ENCODE measurements around the gene ECM1. TPM values are rescaled to one million over a fixed set of nuclear protein-coding genes. Genes with fewer than 3 reads are reported as not detected.

ECM1 gene
- polyA plus RNA-seq, 1 experiment, result 122 TPM

DNA sequence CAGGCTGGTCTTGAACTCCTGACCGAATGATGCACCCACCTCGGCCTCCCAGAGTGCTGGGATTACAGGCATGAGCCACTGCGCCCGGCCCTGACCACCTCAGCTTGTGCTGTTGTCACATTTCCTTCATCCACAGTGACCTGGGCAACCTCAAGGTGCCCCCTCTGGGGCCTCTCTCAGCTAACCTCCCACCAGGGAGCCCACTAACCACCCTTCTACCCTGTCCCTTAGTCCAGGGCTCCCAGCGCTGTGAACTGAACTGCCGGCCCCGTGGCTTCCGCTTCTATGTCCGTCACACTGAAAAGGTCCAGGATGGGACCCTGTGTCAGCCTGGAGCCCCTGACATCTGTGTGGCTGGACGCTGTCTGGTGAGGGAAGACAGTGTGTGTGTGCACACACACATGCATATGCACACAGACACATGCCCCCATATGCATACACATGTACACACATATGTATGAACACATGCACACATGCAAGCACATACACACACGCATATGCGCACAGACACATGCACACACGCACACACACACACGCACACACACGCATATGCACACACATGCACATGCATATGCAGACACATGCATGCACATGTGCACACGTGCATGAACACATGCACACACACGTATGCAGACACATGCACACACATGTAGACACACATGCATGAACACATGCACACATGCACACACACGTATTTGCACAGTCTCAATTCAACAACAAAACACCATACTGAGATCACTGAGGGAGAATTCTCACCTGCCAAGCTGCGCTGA is 47.5 kb downstream of the ECM1 start:
- Histone ChIP-seq H3K9me3 (ENCODE audit: control insufficient read depth, insufficient read depth, low read length) (no peaks in the 10 kb centered on the region; the same call in 1 of the 2 replicates), H3K27ac (ENCODE audit: low read depth, low read length) (no peak overlapping the region), H3K4me3 (ENCODE audit: low read depth, low read length) (no peak overlapping the region), H3K27me3 (ENCODE audit: control insufficient read depth, insufficient read depth, low read length) (no peaks in the 10 kb centered on the region)
- no peak for TF ChIP-seq CTCF (IDR thresholded peaks at IDR 0.05; ENCODE audit: low read depth, low read length)
- ChIA-PET CTCF (no interaction called here), POLR2A (interaction anchor here (1.2 kb wide), 1 partner anchor 24 kb away, joined by 4 read pairs; the partner anchor contains the start of gene MCL1)
- no peak for DNase-seq (ENCODE audit: low read depth, low spot score)

DNA sequence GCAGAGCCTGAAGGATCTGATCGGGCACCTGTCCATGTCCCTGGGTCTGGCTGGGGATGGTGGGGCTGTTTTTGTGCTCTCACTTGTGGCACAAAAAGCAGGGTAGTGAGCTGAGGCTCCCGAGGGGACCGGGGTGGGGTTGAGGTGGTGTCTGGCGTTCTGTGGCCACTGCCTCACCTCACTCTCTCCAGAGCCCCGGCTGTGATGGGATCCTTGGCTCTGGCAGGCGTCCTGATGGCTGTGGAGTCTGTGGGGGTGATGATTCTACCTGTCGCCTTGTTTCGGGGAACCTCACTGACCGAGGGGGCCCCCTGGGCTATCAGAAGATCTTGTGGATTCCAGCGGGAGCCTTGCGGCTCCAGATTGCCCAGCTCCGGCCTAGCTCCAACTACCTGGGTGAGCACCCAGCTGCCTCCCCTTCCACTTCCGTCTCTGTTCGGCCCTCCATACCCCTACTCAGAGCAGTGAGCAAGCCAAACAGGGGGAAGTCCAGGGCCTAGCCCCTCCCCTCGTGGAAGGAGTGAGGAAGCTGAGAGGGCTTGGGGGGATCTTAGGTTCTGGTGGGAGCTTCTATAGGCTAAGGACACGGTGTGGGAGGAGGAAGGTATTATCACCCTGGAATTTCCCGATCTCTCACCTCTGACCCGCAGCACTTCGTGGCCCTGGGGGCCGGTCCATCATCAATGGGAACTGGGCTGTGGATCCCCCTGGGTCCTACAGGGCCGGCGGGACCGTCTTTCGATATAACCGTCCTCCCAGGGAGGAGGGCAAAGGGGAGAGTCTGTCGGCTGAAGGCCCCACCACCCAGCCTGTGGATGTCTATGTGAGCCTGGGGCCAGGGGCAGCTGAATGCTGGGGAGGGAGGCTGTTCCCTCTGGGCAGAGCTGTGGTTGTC is 48.3 kb downstream of the ECM1 start:
- POLR2A ChIA-PET, result interaction anchor here (1.2 kb wide), 1 partner anchor 23 kb away, joined by 4 read pairs; the partner anchor contains the start of gene MCL1
- no peaks in the 10 kb centered on the region; the same call in 1 of the 2 replicates for H3K9me3 ChIP-seq (ENCODE audit: control insufficient read depth, insufficient read depth, low read length)
- H3K4me3 ChIP-seq (ENCODE audit: low read depth, low read length), result no peak overlapping the region
- CTCF ChIA-PET, result interaction anchor here (0.5 to 1.2 kb wide), 2 partner anchors 17 to 23 kb away, joined by 4 to 7 read pairs; no protein-coding TSS in a partner anchor
- DNase-seq (ENCODE audit: low read depth, low spot score), result no peak
- H3K27ac ChIP-seq (ENCODE audit: low read depth, low read length), result no peak overlapping the region
- H3K27me3 ChIP-seq (ENCODE audit: control insufficient read depth, insufficient read depth, low read length), result no peaks in the 10 kb centered on the region
- no peak for TF ChIP-seq CTCF (IDR thresholded peaks at IDR 0.05; ENCODE audit: low read depth, low read length)

GRCh38 chr1:150557065-150557600 is 49.2 kb downstream of the ECM1 start:
- no peak for TF ChIP-seq CTCF (IDR thresholded peaks at IDR 0.05; ENCODE audit: low read depth, low read length)
- Histone ChIP-seq H3K27ac (ENCODE audit: low read depth, low read length) (no peak overlapping the region), H3K27me3 (ENCODE audit: control insufficient read depth, insufficient read depth, low read length) (no peaks in the 10 kb centered on the region), H3K9me3 (ENCODE audit: control insufficient read depth, insufficient read depth, low read length) (no peaks in the 10 kb centered on the region; the same call in 1 of the 2 replicates), H3K4me3 (ENCODE audit: low read depth, low read length) (no peak overlapping the region)
- ChIA-PET POLR2A (interaction anchor here (0.6 kb wide), 1 partner anchor 71 kb away, joined by 4 read pairs; no protein-coding TSS in a partner anchor), CTCF (interaction anchor here (1.2 kb wide), 1 partner anchor 24 kb away, joined by 4 read pairs; no protein-coding TSS in a partner anchor)
- no peak for DNase-seq (ENCODE audit: low read depth, low spot score)

- no peaks in the 10 kb centered on the region; the same call in 1 of the 2 replicates for H3K9me3 ChIP-seq (ENCODE audit: control insufficient read depth, insufficient read depth, low read length)
- POLR2A ChIA-PET, result interaction anchor here (0.6 to 0.7 kb wide), 2 partner anchors 15 to 72 kb away, joined by 4 to 12 read pairs; no protein-coding TSS in a partner anchor
- TF ChIP-seq CTCF (IDR thresholded peaks at IDR 0.05; ENCODE audit: low read depth, low read length), result no peak
- H3K27ac ChIP-seq (ENCODE audit: low read depth, low read length), result no peak overlapping the region
- CTCF ChIA-PET, result interaction anchor here (0.9 kb wide), 1 partner anchor 15 kb away, joined by 3 read pairs; no protein-coding TSS in a partner anchor
- DNase-seq (ENCODE audit: low read depth, low spot score), result no peak
- no peak overlapping the region for H3K4me3 ChIP-seq (ENCODE audit: low read depth, low read length)
- no peaks in the 10 kb centered on the region for H3K27me3 ChIP-seq (ENCODE audit: control insufficient read depth, insufficient read depth, low read length)
Observed at GRCh38 chr1:150557813-150558212, 49.9 kb downstream of the ECM1 start.
